GM12801 (cell line): ENCODE results near the gene TBC1D3B.

Experiments used
- TF ChIP-seq, protein P1 (sequence below): IDR thresholded peaks from one replicate; pipeline ENCODE4 v1.5.1; 2011; ENCODE audit warnings: control low read depth; ENCODE audit not compliant: insufficient read length; ENCODE audit errors: extremely low read depth

The TBC1D3B gene

DNA sequence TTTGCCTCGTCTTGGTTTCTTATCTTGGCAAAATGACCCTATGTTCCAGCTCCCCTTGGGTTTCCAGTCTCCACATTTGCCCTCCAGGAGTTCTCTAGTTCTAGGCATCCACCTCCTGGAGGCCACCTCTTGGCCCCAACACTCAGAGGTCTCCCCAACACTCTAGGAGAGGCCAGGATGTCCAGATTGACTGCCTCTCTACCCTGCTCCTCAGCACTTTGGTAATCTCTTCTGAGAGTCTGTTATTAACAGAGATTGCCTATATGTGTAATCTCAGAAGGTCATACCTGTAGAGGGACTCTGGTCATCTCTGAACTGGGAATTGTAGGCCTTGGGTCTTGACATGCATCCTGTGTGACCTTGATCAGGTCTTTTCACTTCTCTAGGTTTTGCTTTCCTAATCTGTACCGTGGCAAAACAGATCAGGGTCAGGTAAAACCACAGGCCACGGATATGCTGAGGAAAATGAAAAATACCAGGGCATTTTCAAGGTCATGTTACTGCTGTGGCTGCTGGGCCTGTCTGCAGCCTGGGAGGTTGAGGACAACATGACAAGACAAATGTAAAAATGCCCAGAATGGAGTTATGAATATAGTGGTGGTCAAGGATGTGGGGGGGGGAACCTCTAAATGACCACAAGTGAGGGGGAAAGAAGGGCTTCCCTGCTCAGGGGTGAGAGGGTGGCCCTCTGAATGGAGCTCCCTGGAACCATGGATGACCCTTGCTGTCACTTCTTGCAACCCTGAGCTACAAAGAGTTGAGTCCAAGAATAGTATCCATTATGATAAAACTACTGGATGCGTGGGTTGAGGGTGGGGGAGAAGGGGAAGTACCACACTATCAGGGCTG, 29.4 kb upstream of the TBC1D3B start:
- TF ChIP-seq, protein P1, sequence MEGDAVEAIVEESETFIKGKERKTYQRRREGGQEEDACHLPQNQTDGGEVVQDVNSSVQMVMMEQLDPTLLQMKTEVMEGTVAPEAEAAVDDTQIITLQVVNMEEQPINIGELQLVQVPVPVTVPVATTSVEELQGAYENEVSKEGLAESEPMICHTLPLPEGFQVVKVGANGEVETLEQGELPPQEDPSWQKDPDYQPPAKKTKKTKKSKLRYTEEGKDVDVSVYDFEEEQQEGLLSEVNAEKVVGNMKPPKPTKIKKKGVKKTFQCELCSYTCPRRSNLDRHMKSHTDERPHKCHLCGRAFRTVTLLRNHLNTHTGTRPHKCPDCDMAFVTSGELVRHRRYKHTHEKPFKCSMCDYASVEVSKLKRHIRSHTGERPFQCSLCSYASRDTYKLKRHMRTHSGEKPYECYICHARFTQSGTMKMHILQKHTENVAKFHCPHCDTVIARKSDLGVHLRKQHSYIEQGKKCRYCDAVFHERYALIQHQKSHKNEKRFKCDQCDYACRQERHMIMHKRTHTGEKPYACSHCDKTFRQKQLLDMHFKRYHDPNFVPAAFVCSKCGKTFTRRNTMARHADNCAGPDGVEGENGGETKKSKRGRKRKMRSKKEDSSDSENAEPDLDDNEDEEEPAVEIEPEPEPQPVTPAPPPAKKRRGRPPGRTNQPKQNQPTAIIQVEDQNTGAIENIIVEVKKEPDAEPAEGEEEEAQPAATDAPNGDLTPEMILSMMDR, result no peak

DNA sequence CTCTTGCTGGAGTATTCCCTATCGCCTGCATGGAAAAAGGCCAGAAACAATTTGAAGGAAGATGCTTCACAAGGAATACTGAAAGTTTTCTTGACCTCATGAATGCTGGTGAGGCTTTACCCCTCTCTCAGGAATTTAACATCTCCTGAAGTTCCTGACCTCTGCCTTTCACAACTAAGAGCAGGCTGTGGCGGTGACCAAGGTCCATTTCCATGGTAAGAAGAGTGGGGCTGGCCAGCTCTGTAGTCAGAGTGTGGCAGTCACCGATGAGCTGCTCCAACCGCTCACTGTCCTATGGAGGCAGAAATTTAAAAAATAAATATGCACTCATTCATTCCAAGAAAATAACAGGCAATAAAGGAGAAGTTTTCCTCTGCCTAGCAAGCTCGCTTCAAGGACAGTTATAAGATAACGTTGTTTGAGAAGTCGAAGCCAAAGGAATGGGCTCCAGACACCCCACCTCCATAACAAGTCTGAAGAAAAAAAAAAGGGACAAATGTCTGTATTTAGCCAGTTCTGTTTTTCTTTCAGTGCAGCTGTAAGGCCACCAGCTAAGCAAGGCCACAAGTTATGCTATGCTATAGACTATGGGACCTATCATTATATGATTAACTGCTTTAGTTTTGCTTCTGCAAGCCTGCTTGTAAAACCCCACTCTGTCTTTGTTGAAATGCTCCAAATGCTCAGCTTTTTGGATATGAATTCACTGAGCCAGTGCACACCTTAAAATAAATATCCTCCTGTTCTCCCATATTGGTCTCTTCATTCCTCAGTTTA, 28.5 kb upstream of the TBC1D3B start:
- TF ChIP-seq, protein P1, result no peak

DNA sequence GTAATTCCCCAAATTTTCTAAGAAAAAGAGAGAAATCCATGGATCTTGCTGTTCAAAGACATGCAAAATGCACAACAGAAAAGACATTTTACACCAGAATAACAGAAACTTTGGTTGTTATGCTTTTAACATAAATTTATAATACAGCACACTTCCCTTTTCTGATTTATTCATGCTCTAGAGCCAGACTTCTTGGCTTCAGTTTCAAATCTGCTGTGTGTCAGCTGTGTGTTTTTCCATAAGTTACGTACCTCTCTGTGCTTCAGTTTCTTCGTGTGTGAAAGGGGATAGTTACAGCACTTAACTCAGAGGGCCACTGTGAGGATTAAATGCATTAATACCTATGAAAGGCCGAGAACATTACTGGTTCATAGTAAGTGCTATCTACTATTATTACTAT, 26.9 kb upstream of the TBC1D3B start:
- TF ChIP-seq, protein P1, result no peak

DNA sequence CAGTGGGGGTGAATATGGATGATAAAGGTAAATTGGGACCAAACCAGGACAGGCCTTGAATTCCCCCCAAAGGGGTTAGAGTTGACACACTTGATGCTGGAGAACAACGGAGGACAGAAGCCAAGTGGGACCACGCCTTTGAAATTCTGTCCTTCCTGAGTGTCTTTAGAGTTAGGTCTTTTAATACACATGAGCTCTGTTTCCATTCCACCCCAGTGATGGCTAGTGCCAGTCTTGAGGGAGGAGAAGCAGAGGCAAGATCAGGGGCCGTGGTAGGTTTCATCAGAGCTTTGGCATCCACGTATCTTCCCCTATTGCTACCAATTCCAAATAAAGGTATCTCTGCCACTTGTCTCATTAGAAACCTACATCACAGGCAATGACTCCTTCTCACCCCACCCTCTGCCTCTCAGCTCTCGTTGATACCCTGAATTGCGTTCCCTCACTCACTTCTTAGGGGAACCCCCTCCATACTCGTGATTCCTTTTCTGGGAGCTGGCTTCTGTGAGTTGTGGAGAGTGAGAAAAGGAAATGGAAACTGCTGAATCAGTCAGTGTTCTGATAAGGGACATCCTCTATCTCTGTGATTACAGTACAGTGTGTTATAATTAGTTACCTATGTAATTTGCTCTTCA, 22.5 kb upstream of the TBC1D3B start:
- TF ChIP-seq, protein P1, result no peak

DNA sequence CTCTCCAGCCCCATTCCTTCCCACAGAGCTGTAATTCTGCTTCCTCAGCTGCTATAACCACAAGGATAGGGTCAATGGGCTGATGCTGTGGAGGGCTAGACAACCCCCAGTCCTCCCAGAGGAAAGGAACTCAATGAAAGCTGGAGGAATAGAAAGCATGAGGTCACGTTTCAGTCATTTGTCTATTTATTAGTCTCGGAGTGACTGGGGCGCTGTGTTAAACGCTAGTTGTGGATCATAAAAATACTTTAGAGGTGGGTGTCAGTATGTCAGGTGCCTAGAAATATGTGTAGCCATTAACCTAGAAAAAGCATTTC, 20.9 kb upstream of the TBC1D3B start:
- TF ChIP-seq, protein P1, result no peak

DNA sequence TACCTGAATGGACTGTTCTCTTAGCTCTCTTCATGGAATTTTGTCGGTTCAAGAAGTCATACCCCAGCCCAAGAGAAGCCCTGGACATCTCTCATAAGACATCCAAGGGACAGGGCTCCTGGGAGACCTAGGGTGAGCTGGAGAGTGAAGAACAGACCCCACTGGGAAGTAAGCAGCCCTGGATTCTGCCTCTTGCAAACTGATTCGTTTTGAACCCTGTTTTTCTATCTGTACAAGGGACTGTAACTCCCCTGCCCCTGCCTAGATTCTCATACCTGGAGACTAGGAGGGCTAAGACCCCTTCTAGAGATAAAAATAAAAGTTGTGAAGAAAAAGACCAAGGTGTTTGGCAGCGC, 19.7 kb upstream of the TBC1D3B start:
- TF ChIP-seq, protein P1, result no peak

DNA sequence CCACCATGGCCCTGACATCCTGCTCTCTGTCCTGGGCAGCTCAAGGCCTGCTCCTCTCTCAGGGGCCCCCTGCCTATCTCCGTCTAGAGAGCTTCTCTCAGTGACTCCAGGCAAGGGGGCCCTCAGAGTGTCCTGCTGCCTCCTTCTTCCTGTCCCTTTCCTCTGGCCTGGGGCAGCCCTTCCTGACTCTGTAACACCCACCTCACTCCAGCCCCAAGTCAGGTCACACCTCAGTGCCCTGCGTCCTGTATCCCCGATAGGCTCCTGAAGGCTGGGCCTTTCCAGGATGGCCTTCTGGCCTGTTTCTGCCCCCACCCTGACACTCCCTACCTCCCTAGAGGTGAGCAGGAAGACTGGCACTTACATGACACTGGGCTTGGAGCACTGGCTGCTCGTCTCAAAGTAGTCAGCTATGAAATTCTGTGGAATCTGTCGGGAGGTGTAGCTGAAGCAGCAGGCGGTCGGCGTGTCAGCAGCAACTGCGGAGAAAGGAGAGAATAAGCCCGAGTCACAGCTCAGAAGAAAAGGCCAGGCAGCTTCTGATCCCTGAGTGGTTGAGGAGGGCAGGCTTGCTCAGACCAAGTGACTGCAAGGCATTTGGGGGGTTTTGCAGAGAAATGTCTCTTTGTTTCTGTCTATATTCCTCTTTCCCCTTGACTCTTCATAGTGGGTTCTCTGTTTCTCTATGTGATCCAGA, 19.1 kb upstream of the TBC1D3B start:
- TF ChIP-seq, protein P1, result no peak
